Measurements from ENCODE around the gene RNF126.
"Not testable (repeated sequence)": the region's sequence is repeated elsewhere in the genome, so short reads cannot be mapped to it uniquely, and the experiment has no call there.

The RNF126 gene

GRCh38 chr19:685454-685931 lies 22.5 kb upstream of the RNF126 start:
- DNase-seq: no peak

GRCh38 chr19:682678-683320 lies 19.8 kb upstream of the RNF126 start:
- no peak for DNase-seq

- DNase-seq: peak in 1 of 2 donors; percentile 44
These were observed 18.3 kb upstream of the RNF126 start for GRCh38 chr19:681029-682019.

- DNase-seq: peak; percentile 96 to 99
These were observed 17.4 kb upstream of the RNF126 start for GRCh38 chr19:680287-681028.

- peak; percentile 38 to 59 for DNase-seq
These were observed 16.6 kb upstream of the RNF126 start for GRCh38 chr19:679418-680286.

GRCh38 chr19:678791-679388 lies 15.9 kb upstream of the RNF126 start:
- DNase-seq: no peak

- DNase-seq: no peak
These were observed 14.8 kb upstream of the RNF126 start for GRCh38 chr19:677601-678436.

GRCh38 chr19:677201-677600 lies 14.2 kb upstream of the RNF126 start:
- no peak for DNase-seq

- no peak for DNase-seq
These were observed 13.5 kb upstream of the RNF126 start, which contains the start of gene FSTL3 for GRCh38 chr19:676339-677105. FSTL3 (plus strand) TSS chr19:676392; CDS start chr19:676424, 32 bp downstream.

GRCh38 chr19:676007-676338 lies 13.0 kb upstream of the RNF126 start:
- DNase-seq: no peak

GRCh38 chr19:674282-675151 lies 11.5 kb upstream of the RNF126 start:
- DNase-seq: no peak

GRCh38 chr19:670609-671075 lies 7.6 kb upstream of the RNF126 start:
- DNase-seq: no peak

- DNase-seq: not testable (repeated sequence)
These were observed 5.8 kb upstream of the RNF126 start for GRCh38 chr19:668675-669434.

- DNase-seq: not testable (repeated sequence)
These were observed 4.1 kb upstream of the RNF126 start for GRCh38 chr19:666985-667573.

GRCh38 chr19:664913-665443 lies 2.0 kb upstream of the RNF126 start:
- DNase-seq: peak; percentile 49 to 91

- DNase-seq: no peak
These were observed 686 bp upstream of the RNF126 start for GRCh38 chr19:663682-664117.
